Esophagus mucosa (tissue), 1 donor: ENCODE data around the gene SAXO1. TPM values are rescaled to one million over a fixed set of nuclear protein-coding genes. Genes with fewer than 3 reads are reported as not detected.

Experiments used
- ATAC-seq: fragments of 200-7000 bp; cut with Tn5 transposase; one replicate; pipeline ENCODE4 v1.9.1; 2020
- total RNA-seq: library from RNA; stranded (reverse); gene quantifications from one replicate; pipeline ENCODE4 v1.2.4, GENCODE V29; 2023
- donor health status: DM: yes; HTN: yes; CAD: no.

Gene SAXO1
- total RNA-seq, 1 donor from 2014 or later = not detected

DNA sequence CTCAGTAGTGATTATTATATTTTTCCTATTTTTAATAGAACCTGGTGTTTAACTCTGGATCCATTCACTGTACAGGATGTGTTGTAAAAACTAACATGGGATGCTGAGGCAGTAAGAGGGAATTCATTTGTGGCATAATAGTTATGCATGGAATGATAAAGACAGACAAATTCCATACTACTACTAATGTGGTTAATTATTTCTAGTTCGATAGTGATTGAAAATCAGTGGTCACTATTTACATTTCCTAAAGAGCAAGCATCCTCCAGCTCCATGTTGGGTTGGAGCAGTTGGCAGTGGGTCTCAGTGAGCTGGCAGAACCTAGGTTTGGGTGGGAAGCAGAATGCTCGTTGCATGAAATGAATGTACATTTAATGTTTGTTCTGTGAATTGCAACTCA lies 122.6 kb downstream of the SAXO1 start:
- no peak for ATAC-seq

DNA sequence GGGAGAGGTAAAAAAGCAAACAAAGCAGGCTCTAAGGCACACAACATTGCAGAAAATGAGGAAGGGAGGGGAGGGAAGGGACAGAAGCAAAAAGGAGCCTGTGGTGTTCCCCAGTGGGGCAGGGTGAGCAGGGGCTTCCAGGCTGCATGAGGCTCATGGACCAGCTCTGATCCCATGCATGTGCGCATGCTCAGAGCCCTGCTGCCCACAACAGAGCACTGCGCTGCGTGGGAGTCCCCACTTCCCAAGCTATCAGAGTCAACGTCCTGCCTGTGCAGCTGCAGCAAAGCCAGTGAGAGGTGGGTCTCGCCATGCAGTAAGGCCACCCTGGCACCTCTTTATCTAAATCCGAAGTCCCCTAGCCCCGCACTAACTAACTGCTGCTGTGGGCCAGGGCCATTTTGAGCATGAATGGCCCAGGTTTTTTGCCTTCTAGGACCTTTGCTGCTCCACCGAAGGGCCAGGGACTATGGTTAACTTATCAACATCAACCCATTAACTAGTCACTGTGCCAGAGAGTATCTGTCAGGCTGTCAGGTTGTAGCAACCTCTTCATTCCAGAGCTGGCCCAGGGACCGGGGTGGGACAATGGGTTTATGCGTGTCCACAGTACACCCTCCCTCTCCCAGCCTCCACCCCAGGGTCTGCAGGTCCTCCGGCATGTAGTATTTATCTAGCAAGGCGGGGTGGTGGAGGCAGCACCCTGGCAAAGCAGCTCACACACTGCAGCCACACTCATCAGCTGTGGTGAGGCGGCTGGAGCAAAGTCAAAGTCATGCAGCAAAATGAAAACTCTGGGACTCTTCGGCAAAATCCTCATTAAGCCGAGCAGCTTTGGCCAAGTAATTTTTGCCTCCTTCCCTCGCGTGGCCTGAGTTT lies 123.6 kb downstream of the SAXO1 start:
- ATAC-seq = no peak

- no peak for ATAC-seq
These were observed 124.9 kb downstream of the SAXO1 start for GRCh38 chr9:18907927-18908625.

- no peak for ATAC-seq
These were observed 126.2 kb downstream of the SAXO1 start for GRCh38 chr9:18906656-18907395.

GRCh38 chr9:18905883-18906629 lies 127.0 kb downstream of the SAXO1 start:
- no peak for ATAC-seq

DNA sequence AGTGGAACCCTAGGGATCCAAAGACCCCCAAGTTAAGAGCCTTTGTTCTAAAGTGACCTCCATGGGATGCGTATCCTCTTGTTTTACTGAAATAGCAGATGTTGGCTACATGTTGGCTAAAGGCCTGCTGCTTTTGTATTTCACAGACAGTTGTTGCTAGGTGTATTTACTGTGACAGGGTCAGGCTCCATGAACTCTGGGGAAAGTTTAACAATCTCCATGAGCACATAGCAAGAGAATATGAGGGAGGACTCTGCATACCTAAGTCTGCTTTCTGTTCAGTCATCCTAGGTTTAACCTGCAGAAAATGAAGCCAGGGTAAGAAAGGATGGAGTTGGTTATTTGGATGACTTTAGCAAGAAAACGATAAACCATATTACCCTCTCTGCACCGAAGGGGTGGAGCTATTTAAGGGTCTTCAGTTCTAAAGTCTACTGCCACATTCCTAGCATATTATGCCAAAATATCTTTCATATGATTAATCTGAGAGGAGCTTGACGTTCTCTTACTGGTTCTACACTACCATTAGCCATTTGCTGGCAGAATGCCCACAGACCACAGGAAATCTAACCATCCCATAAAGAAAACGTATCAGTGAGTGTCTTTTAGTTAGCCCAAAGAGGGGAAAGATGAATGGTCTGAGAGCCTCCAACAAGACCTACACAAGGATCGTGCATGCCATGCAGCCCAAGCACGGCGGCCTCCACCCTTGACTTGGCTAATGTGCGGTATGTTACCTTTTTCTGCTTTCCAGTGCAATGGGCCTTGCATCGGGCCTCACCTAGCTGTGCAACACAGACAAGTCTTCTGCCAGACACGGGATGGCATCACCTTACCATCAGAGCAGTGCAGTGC lies 127.8 kb downstream of the SAXO1 start:
- no peak for ATAC-seq

DNA sequence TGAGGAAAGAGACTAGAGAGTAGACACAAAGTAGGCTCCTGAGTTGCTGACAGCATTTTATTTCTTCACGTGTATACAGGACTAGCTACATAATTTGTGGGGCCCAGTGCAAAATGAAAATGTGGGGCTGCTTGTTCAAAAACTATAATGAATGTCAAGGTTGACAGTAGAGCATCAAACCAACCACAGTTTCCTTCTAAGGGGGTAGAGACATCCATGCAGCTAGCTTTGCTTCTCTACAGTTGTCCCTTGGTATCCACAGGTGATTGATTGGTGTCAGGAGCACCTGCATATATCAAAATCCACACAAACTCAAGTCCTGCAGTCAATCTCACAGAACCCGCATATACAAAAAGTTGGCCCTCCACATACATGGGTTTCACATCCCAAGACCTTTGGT lies 129.6 kb downstream of the SAXO1 start:
- no peak for ATAC-seq

- no peak for ATAC-seq
These were observed 136.4 kb downstream of the SAXO1 start for GRCh38 chr9:18896531-18897179.

- no peak for ATAC-seq
These were observed 137.0 kb downstream of the SAXO1 start for GRCh38 chr9:18896004-18896403.

- ATAC-seq = no peak
These were observed 139.5 kb downstream of the SAXO1 start for GRCh38 chr9:18893491-18893890.

- no peak for ATAC-seq
These were observed 140.0 kb downstream of the SAXO1 start for GRCh38 chr9:18893046-18893445.

- ATAC-seq = no peak
These were observed 140.9 kb downstream of the SAXO1 start for GRCh38 chr9:18891946-18892670.

GRCh38 chr9:18890372-18890771 lies 142.6 kb downstream of the SAXO1 start:
- peak; percentile 44 for ATAC-seq

- peak; percentile 13 for ATAC-seq
These were observed 143.5 kb downstream of the SAXO1 start for GRCh38 chr9:18889550-18889949.

DNA sequence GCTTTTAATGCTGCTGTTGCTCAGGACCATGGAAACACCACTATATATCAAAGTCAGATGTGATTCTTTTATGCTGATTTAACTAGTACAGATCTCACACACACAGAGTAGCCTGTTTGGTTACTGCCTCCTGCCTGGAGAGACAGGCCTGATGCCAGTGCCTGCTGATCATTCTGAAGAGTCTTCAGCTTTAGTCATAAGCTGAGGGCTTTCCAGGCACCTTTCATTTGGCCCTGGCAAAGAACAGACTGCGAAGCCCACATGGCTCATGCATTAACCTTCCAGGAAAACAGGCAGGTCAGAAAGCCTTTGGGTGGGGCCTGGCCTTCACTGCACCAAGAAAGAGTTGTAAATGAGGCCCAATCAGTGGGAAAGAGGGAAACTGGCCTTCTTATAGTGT lies 144.7 kb downstream of the SAXO1 start:
- ATAC-seq = peak; percentile 62

DNA sequence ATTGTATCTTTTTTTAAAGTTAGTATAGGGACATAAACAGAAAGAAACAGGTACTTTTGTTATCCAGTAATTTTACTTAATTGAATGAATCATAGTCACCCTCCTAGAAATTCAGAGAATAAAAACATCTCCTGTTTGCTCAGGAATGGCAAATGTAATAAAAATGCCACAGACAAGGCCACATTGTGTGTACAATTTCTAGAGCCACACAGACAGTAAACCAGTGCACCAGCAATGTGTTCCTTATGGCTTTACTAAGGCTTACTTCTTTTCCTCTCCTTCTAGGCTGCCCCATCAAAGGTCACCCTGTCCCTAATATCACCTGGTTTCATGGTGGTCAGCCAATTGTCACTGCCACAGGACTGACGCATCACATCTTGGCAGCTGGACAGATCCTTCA lies 145.5 kb downstream of the SAXO1 start:
- ATAC-seq = no peak

DNA sequence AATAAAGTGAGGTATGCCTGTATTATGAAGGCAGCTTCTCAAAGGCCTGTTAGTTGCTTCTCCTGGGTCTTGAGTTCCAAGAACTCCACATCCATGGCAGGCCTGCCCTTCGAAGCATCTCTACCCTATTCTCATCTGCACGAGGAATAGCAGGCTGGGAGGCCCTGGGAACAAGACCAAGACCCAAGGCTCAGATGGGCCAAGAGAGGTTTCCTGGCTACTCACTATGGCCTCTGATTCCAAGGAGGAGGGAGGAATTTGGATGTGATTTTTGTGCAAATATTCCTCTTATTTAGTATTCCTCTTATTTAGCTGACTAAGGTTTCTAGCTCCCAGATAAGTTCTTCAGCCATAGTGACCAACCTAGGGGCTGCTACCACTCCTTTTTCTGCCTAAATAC lies 151.3 kb downstream of the SAXO1 start:
- ATAC-seq = no peak

DNA sequence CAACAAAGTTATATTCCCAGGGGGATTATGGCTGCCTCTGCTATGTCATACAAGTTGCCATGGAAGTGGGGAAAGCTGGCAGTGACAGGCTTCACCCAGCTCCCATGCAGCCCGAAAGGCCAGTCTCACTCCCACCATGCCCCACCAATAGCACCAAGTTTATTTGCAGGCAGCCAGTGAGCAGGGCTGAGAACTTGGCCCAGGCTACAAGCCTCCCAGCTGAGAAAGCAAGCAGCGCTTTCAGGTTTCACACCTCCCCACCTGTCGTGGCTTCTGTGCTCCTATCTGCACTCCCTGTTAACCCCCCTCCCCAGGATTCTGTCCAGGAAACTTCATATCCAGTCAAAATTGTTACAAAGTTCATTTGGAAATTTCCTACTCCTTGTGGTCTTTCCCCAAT lies 155.0 kb downstream of the SAXO1 start:
- ATAC-seq = no peak
